K562 (cell line): Measurements from ENCODE around the gene RUSC1. TPM values are rescaled to one million over a fixed set of nuclear protein-coding genes. Genes with fewer than 3 reads are reported as not detected.

Experiments used
- BCOR ChIP-seq: fragments of 450-650 bp; IDR thresholded peaks from 2 replicates; pipeline ENCODE4 v1.6.1; 2016
- E2F8 ChIP-seq: fragments of 450-650 bp; IDR thresholded peaks from 2 replicates; pipeline ENCODE4 v1.7.1; 2018; ENCODE audit warnings: mild to moderate bottlenecking, low read depth; ENCODE audit not compliant: partially characterized antibody
- GTF2A2 ChIP-seq: IDR thresholded peaks from 2 replicates; pipeline ENCODE4 v1.6.1; 2016; ENCODE audit warnings: mild to moderate bottlenecking, missing genetic modification characterization, missing compliant biosample characterization
- KAT7 ChIP-seq: sonication (generic); formaldehyde crosslinking; IDR thresholded peaks from 2 replicates; pipeline ENCODE4 v1.8.0; 2022; ENCODE audit warnings: missing genetic modification reagents, mild to moderate bottlenecking, borderline replicate concordance
- KDM5B ChIP-seq: fragments of 200-600 bp; sonication (generic); IDR thresholded peaks from 2 replicates; pipeline ENCODE4 v1.6.1; 2012; ENCODE audit warnings: low read depth, mild to moderate bottlenecking, moderate library complexity, low read length, control low read depth, inconsistent platforms; ENCODE audit not compliant: insufficient replicate concordance
- KLF16 ChIP-seq: IDR thresholded peaks from 2 replicates; pipeline ENCODE4 v1.6.1; 2016; ENCODE audit warnings: antibody characterized with exemption
- LCOR ChIP-seq: sonication (generic); formaldehyde crosslinking; IDR thresholded peaks from 2 replicates; pipeline ENCODE4 v1.8.0; 2022; ENCODE audit warnings: mild to moderate bottlenecking, missing genetic modification reagents
- MBD2 ChIP-seq: sonication (generic); IDR thresholded peaks from 2 replicates; pipeline ENCODE4 v1.6.1; 2016; ENCODE audit warnings: low read depth, borderline replicate concordance
- PRDM10 ChIP-seq: fragments of 450-650 bp; IDR thresholded peaks from 2 replicates; pipeline ENCODE4 v1.6.1; 2018; ENCODE audit not compliant: partially characterized antibody
- RCOR1 ChIP-seq, 2 experiments: IDR thresholded peaks; 2 replicates each; pipeline ENCODE4 v1.6.1; 2012; ENCODE audit warnings: low read depth in 2 of 2, low read length in 2 of 2, borderline replicate concordance in 1 of 2, improper control_type of control experiment in 1 of 2
- SP1 ChIP-seq: sonication (generic); formaldehyde crosslinking; IDR thresholded peaks from 2 replicates; pipeline ENCODE4 v1.8.1; 2022; ENCODE audit warnings: mild to moderate bottlenecking, missing genetic modification reagents
- TBL1XR1 ChIP-seq, 2 experiments: IDR thresholded peaks; 2 replicates each; pipeline ENCODE4 v1.6.1; 2012; ENCODE audit warnings: improper control_type of control experiment in 2 of 2, low read length in 2 of 2, mild to moderate bottlenecking in 1 of 2
- TRIM24 ChIP-seq, 2 experiments: fragments of 450-650 bp; IDR thresholded peaks; 2 replicates each; pipeline ENCODE4 v1.6.1; 2016
- ZBTB11 ChIP-seq, 3 experiments: fragments of 200-800 bp in 1 of 3; fragments of 250-450 bp in 1 of 3; fragments of 450-650 bp in 1 of 3; sonication (Bioruptor Pico) in 1 of 3; sonication (Bioruptor generic) in 1 of 3; formaldehyde crosslinking in 1 of 3; IDR thresholded peaks; 2 replicates each; pipeline versions ENCODE4 v1.6.1 to v1.8.0; 2016 to 2022; ENCODE audit warnings: mild to moderate bottlenecking in 2 of 3, missing genetic modification characterization in 2 of 3, missing compliant biosample characterization in 1 of 3, moderate library complexity in 1 of 3
- ZBTB8A ChIP-seq: fragments of 450-650 bp; IDR thresholded peaks from 2 replicates; pipeline ENCODE4 v1.6.1; 2018; ENCODE audit warnings: mild to moderate bottlenecking, moderate library complexity; ENCODE audit not compliant: partially characterized antibody
- ZNF121 ChIP-seq: sonication (generic); formaldehyde crosslinking; conservative IDR thresholded peaks from 2 replicates; pipeline ENCODE4 v1.8.0; 2022; ENCODE audit warnings: missing genetic modification reagents
- ZSCAN32 ChIP-seq: fragments of 450-650 bp; formaldehyde crosslinking; IDR thresholded peaks from 2 replicates; pipeline ENCODE4 v1.4.0; 2020; ENCODE audit warnings: mild to moderate bottlenecking, moderate library complexity
- polyA plus RNA-seq, 8 experiments: library from polyadenylated mRNA; depleted of rRNA in 4 of 8; stranded (reverse) in 5 of 8; unstranded in 3 of 8; fragments of >200 nt; fragmentation: Nextera tagmentation in 2 of 8; fragmentation: Illumina TruSeq in 1 of 8; extraction: Ambion mirVana in 2 of 8; extraction: Trizol in 1 of 8; gene quantifications; 2 replicates each; pipeline versions ENCODE4 v1.2.1 to v1.2.3, GENCODE V29; 2011 to 2014; ENCODE audit warnings: inconsistent platforms in 1 of 8, missing spikeins in 1 of 8
- total RNA-seq, 7 experiments: library from RNA; depleted of rRNA in 6 of 7; stranded (reverse); fragments of >200 nt in 6 of 7; fragmentation: Illumina TruSeq in 2 of 7; extraction: Trizol in 2 of 7; gene quantifications; 2 replicates each; pipeline versions ENCODE4 v1.2.1 to v1.2.3, GENCODE V29; 2011 to 2021; ENCODE audit warnings: low replicate concordance in 1 of 7

Gene RUSC1
- total and polyA plus RNA-seq, 9 of the 15 experiments (the other 6 are each of a cell fraction or from before 2014, with no cell fraction given) = 5.7 to 68.3 (median 33.6) TPM

GRCh38 chr1:155301342-155301841, 19.3 kb upstream of the RUSC1 start, which contains the start of gene PKLR (continued):
- TF ChIP-seq PRDM10 (no peak), TBL1XR1 (IDR thresholded peaks at IDR 0.05; ENCODE audit: low read length in 2 of 2) (peak in 1 of 2 experiments; percentile 50; a peak in 2 of 4 replicates), TRIM24 (IDR thresholded peaks at IDR 0.05) (peak in 1 of 2 experiments; percentile 10; a peak in 1 of 4 replicates), ZSCAN32 (CRISPR knock-in tag) (no peak), KDM5B (peak; percentile 11), GTF2A2 (tag) (no peak), KAT7 (CRISPR knock-in tag) (peak; percentile 63; the same call in 1 of the 2 replicates), LCOR (CRISPR knock-in tag) (0 out of 2 replicates have a peak, but pooled peaks have one; percentile 67), SP1 (0 out of 2 replicates have a peak, but pooled peaks have one; percentile 35), BCOR (no peak), ZBTB11 (CRISPR knock-in tag; IDR thresholded peaks at IDR 0.05) (0 out of 6 replicates have a peak, but pooled peaks of 1 of the 3 experiments have one; percentile 17), RCOR1 (IDR thresholded peaks at IDR 0.05; ENCODE audit: borderline replicate concordance in 1 of 2, low read depth in 2 of 2, low read length in 2 of 2) (peak in 1 of 2 experiments; percentile 41; a peak in 1 of 4 replicates), ZBTB8A (no peak), KLF16 (peak; percentile 23; the same call in 1 of the 2 replicates), E2F8 (no peak), MBD2 (0 out of 2 replicates have a peak, but pooled peaks have one; percentile 19), ZNF121 (CRISPR knock-in tag) (no peak)
